ENCODE data around the gene CPE. TPM values are rescaled to one million over a fixed set of nuclear protein-coding genes. Genes with fewer than 3 reads are reported as not detected.

The CPE gene
- total RNA-seq, 1 experiment from 2014 or later: 0.92 TPM

GRCh38 chr4:165418073-165418472, 39.3 kb downstream of the CPE start:
- intact Hi-C loops (cut with micrococcal nuclease; ENCODE audit: unreplicated experiment): no loop called here
- BruUV-seq (replicated peaks): no TSS peak

GRCh38 chr4:165425629-165426028, 46.8 kb downstream of the CPE start:
- Histone ChIP-seq H3K4me1 (ENCODE audit: control insufficient read depth, insufficient read depth, low read length) (no peaks in the 10 kb centered on the region), H3K27ac (ENCODE audit: low read length) (no peak overlapping the region), H3K27me3 (ENCODE audit: control insufficient read depth, insufficient read depth, low read length) (no peaks in the 10 kb centered on the region), H3K4me3 (ENCODE audit: low read depth in 2 of 2, low read length in 2 of 2) (no peak overlapping the region), H3K9me3 (ENCODE audit: control insufficient read depth, insufficient read depth, low read depth, low read length) (no peaks in the 10 kb centered on the region), H3K36me3 (ENCODE audit: control insufficient read depth, insufficient read depth, low read length) (no peaks in the 10 kb centered on the region)
- intact Hi-C loops (cut with micrococcal nuclease; ENCODE audit: unreplicated experiment) (no loop called here), in situ Hi-C loops (cut with HindIII; ENCODE audit: low pct_unique_long_range_greater_than_20kb, low sequenced_read_pairs) (no loop called here)
- ATAC-seq (no peak), DNase-seq (ENCODE audit: low read depth, low spot score) (no peak)
- no peak for TF ChIP-seq TCF7L2 (IDR thresholded peaks at IDR 0.05; ENCODE audit: low read depth, low read length)
- TF ChIP-seq CTCF (IDR thresholded peaks at IDR 0.05): no peak; the same call in 1 of the 2 replicates
- TF ChIP-seq POLR2AphosphoS5 (IDR thresholded peaks at IDR 0.05; ENCODE audit: low read depth, low read length): no peak
- TF ChIP-seq REST (IDR thresholded peaks at IDR 0.05; ENCODE audit: insufficient read depth in 1 of 2, low read depth in 2 of 2, low read length in 1 of 2): no peak
- no peak for TF ChIP-seq SIN3A (IDR thresholded peaks at IDR 0.05; ENCODE audit: borderline replicate concordance, insufficient read depth, low read depth, low read length)
- POLR2A ChIA-PET: interaction anchor here (0.6 kb wide), 1 partner anchor 1273 kb away, joined by 12 read pairs; no protein-coding TSS in a partner anchor
- BruUV-seq (replicated peaks): no TSS peak
- CTCF ChIA-PET: no interaction called here

More at GRCh38 chr4:165418073-165418472, 39.3 kb downstream of the CPE start:
- DNase-seq (ENCODE audit: low read depth, low spot score) (no peak), ATAC-seq (no peak)
- H3K36me3 ChIP-seq (ENCODE audit: control insufficient read depth, insufficient read depth, low read length): no peaks in the 10 kb centered on the region
- no peaks in the 10 kb centered on the region for H3K9me3 ChIP-seq (ENCODE audit: control insufficient read depth, insufficient read depth, low read depth, low read length)
- H3K27me3 ChIP-seq (ENCODE audit: control insufficient read depth, insufficient read depth, low read length): no peaks in the 10 kb centered on the region
- H3K4me1 ChIP-seq (ENCODE audit: control insufficient read depth, insufficient read depth, low read length): no peaks in the 10 kb centered on the region
- in situ Hi-C loops (cut with HindIII; ENCODE audit: low pct_unique_long_range_greater_than_20kb, low sequenced_read_pairs): no loop called here
- POLR2A ChIA-PET: no interaction called here
- H3K4me3 ChIP-seq (ENCODE audit: low read depth in 2 of 2, low read length in 2 of 2): no peak overlapping the region
- H3K27ac ChIP-seq (ENCODE audit: low read length): no peak overlapping the region
- TF ChIP-seq CTCF (IDR thresholded peaks at IDR 0.05) (no peak), REST (IDR thresholded peaks at IDR 0.05; ENCODE audit: insufficient read depth in 1 of 2, low read depth in 2 of 2, low read length in 1 of 2) (no peak), TCF7L2 (IDR thresholded peaks at IDR 0.05; ENCODE audit: low read depth, low read length) (no peak), SIN3A (IDR thresholded peaks at IDR 0.05; ENCODE audit: borderline replicate concordance, insufficient read depth, low read depth, low read length) (no peak)
- CTCF ChIA-PET: no interaction called here

Data from Panc1 (cell line).